Gastroesophageal sphincter (tissue), 4 donors: ENCODE measurements around the gene DGKI. TPM values are rescaled to one million over a fixed set of nuclear protein-coding genes. Genes with fewer than 3 reads are reported as not detected.

ENCODE experiments used
- ATAC-seq: fragments of 150-250 bp; one replicate; pipeline ENCODE4 v1.9.1; 2016; ENCODE audit warnings: mild to moderate bottlenecking, moderate library complexity
- H3K27ac ChIP-seq, 4 donors: fragments of 200-600 bp; sonication (generic) in 3 of 4; 1 replicate in 3 of 4; 2 replicates in 1 of 4; pipeline ENCODE4 v1.5.1; 2016 to 2019
- H3K27me3 ChIP-seq: fragments of 200-600 bp; sonication (generic); one replicate; pipeline ENCODE4 v1.5.1; 2019
- H3K36me3 ChIP-seq, 2 donors: fragments of 200-600 bp; sonication (generic); one replicate each; pipeline ENCODE4 v1.5.1; 2019; ENCODE audit warnings: control low read depth in 1 of 2
- H3K4me1 ChIP-seq, 3 donors: fragments of 200-600 bp; sonication (generic); 1 replicate in 2 of 3; 2 replicates in 1 of 3; pipeline ENCODE4 v1.5.1; 2016 to 2019; ENCODE audit warnings: control low read depth in 2 of 3
- H3K4me3 ChIP-seq, 2 donors: fragments of 200-600 bp; sonication (generic); one replicate each; pipeline ENCODE4 v1.5.1; 2019; ENCODE audit warnings: mild to moderate bottlenecking in 1 of 2, moderate library complexity in 1 of 2
- H3K9me3 ChIP-seq, 3 donors: fragments of 200-600 bp; sonication (generic); one replicate each; pipeline ENCODE4 v1.5.1; 2017 to 2019; ENCODE audit warnings: control low read depth in 2 of 3
- CTCF ChIP-seq, 4 experiments: fragments of 200-600 bp in 2 of 4; fragments of 450-650 bp in 2 of 4; sonication (generic) in 1 of 4; IDR thresholded peaks; one replicate each; pipeline ENCODE4 v1.5.1; 2017 to 2019; ENCODE audit warnings: antibody characterized with exemption in 4 of 4, mild to moderate bottlenecking in 2 of 4, moderate library complexity in 2 of 4
- EP300 ChIP-seq: sonication (generic); formaldehyde crosslinking; IDR thresholded peaks from one replicate; pipeline ENCODE4 v1.6.1; 2017; ENCODE audit warnings: antibody characterized with exemption, mild to moderate bottlenecking
- POLR2A ChIP-seq, 2 donors: fragments of 450-650 bp; IDR thresholded peaks; one replicate each; pipeline ENCODE4 v1.6.1; 2017; ENCODE audit warnings: antibody characterized with exemption in 2 of 2, mild to moderate bottlenecking in 2 of 2, moderate library complexity in 1 of 2
- POLR2AphosphoS5 ChIP-seq: sonication (generic); formaldehyde crosslinking; IDR thresholded peaks from one replicate; pipeline ENCODE4 v1.6.1; 2017; ENCODE audit warnings: antibody characterized with exemption
- WGBS, 2 donors: methylation state at CpG; one replicate each; pipeline ENCODE4 v1.1.5; 2018; ENCODE audit warnings: low coverage in 1 of 2; 5-methylcytosine and 5-hydroxymethylcytosine counted together
- total RNA-seq, 4 donors: library from RNA; depleted of rRNA; stranded (reverse); fragments of >200 nt; gene quantifications; one replicate each; pipeline ENCODE4 v1.1.0, GENCODE V29; 2016

DGKI gene
- total RNA-seq, 4 donors from 2014 or later, result 0.27 to 4.8 (median 3.2) TPM

- Histone ChIP-seq H3K27me3 (no peaks in the 10 kb centered on the region), H3K36me3 (no peaks in the 10 kb centered on the region), H3K4me3 (no peak overlapping the region), H3K27ac (no peak overlapping the region), H3K4me1 (no peaks in the 10 kb centered on the region), H3K9me3 (no peaks in the 10 kb centered on the region)
- WGBS, 2 donors, result 55 to 63% methylated on average over 5 of the region's 5 CpGs
- no peak for ATAC-seq
- TF ChIP-seq POLR2AphosphoS5 (no peak), CTCF (IDR thresholded peaks at IDR 0.05) (no peak), POLR2A (IDR thresholded peaks at IDR 0.05) (no peak), EP300 (no peak)
Observed at GRCh38 chr7:137572056-137572784, 274.6 kb downstream of the DGKI start.

- Histone ChIP-seq H3K4me1 (no peaks in the 10 kb centered on the region), H3K9me3 (no peaks in the 10 kb centered on the region), H3K27ac (no peak overlapping the region), H3K4me3 (no peak overlapping the region), H3K27me3 (no peaks in the 10 kb centered on the region), H3K36me3 (no peaks in the 10 kb centered on the region)
- no peak for ATAC-seq
- 43 to 59% methylated on average over 9 to 11 of the region's 11 CpGs for WGBS, 2 donors
- no peak for TF ChIP-seq EP300
- TF ChIP-seq POLR2A (IDR thresholded peaks at IDR 0.05), result no peak
- TF ChIP-seq CTCF (IDR thresholded peaks at IDR 0.05), result no peak
Observed at GRCh38 chr7:137564677-137565076, 282.1 kb downstream of the DGKI start.

DNA sequence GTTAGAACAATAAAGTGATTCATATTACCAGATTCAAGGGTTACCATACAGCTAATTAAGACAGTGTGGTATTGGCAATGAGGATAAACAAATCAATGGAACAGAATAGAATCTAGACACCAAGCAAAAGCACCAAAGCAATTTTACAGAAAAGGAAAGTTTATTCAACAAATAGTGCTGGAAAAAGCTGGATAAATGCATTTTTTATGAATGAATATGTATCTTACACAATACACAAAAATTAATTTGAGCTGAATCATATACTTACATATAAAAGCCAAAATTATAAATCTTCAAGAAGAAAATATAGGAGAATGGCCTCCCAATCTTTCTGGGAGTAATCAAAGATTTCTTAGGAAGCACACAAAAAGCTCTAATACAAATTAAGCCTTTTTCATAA, 282.8 kb downstream of the DGKI start:
- H3K9me3 ChIP-seq, result no peaks in the 10 kb centered on the region
- H3K36me3 ChIP-seq, result no peaks in the 10 kb centered on the region
- ATAC-seq, result no peak
- H3K4me1 ChIP-seq, result no peaks in the 10 kb centered on the region
- H3K4me3 ChIP-seq, result no peak overlapping the region
- no peak for TF ChIP-seq CTCF (IDR thresholded peaks at IDR 0.05)
- no peak for TF ChIP-seq EP300
- TF ChIP-seq POLR2AphosphoS5, result no peak
- TF ChIP-seq POLR2A (IDR thresholded peaks at IDR 0.05), result no peak
- H3K27ac ChIP-seq, result no peak overlapping the region
- H3K27me3 ChIP-seq, result no peaks in the 10 kb centered on the region

GRCh38 chr7:137547485-137547884, 299.3 kb downstream of the DGKI start:
- Histone ChIP-seq H3K9me3 (no peaks in the 10 kb centered on the region), H3K27me3 (no peaks in the 10 kb centered on the region), H3K27ac (no peak overlapping the region), H3K36me3 (no peaks in the 10 kb centered on the region), H3K4me1 (no peaks in the 10 kb centered on the region), H3K4me3 (no peak overlapping the region)
- 90 to 97% methylated on average over 3 of the region's 3 CpGs for WGBS, 2 donors
- ATAC-seq, result no peak
- no peak for TF ChIP-seq POLR2AphosphoS5

- ATAC-seq, result no peak
- 71 to 76% methylated on average over 4 of the region's 4 CpGs for WGBS, 2 donors
- H3K9me3 ChIP-seq, result no peaks in the 10 kb centered on the region
- no peaks in the 10 kb centered on the region for H3K27me3 ChIP-seq
- TF ChIP-seq POLR2AphosphoS5 (no peak), EP300 (no peak), POLR2A (IDR thresholded peaks at IDR 0.05) (no peak), CTCF (IDR thresholded peaks at IDR 0.05) (no peak)
- H3K4me3 ChIP-seq, result no peak overlapping the region
- no peaks in the 10 kb centered on the region for H3K4me1 ChIP-seq
- H3K27ac ChIP-seq, result no peak overlapping the region
- no peaks in the 10 kb centered on the region for H3K36me3 ChIP-seq
Observed at GRCh38 chr7:137546671-137547070, 300.1 kb downstream of the DGKI start.
